ENCODE data around the gene RNF213. TPM values are rescaled to one million over a fixed set of nuclear protein-coding genes. Genes with fewer than 3 reads are reported as not detected.

Gene RNF213
- total and polyA plus RNA-seq, 10 of the 15 experiments (the other 5 are each of a cell fraction or from before 2014, with no cell fraction given) = 18.6 to 145 (median 65.8) TPM

DNA sequence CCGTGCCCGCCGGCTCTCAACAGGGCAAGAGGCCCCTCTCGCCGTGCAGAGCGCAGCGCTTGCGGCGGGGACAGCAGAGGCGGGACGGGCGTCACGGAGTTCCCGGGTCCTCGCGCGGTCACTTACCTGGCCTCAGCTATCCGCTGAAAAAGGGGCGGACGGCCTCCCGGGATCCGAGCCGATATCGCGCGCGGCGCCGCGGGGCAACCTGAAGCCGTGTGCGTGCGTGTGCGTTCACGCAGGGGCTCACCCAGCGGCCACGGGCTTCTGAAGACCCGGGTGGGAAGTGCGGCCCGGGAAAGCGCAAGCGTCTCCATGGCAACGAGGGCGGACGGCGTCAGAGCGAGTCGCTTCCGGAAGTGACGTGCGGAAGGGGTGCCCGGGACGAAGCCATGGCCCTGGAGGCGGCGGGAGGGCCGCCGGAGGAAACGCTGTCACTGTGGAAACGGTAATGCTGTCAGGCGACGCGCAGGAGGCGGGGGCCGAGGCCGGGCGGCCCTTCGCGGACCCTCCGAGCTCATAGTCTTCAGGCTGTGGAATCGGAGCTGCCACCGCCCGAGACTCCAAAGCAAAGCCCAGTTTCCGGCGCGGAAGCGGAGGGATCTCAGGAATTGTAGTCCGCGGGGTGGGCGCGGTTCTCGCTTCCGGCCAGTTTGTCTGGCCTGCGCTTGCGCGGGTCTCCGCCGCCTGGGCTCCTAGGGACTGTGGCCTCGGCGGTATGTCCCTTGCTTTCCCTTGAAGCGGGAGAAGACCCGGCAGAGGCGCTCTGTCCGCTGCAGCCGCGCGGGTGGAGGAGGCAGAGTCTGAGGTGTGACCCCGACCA is 154.4 kb downstream of the RNF213 start, which contains the start of gene ENDOV (continued):
- TF ChIP-seq, protein P1, sequence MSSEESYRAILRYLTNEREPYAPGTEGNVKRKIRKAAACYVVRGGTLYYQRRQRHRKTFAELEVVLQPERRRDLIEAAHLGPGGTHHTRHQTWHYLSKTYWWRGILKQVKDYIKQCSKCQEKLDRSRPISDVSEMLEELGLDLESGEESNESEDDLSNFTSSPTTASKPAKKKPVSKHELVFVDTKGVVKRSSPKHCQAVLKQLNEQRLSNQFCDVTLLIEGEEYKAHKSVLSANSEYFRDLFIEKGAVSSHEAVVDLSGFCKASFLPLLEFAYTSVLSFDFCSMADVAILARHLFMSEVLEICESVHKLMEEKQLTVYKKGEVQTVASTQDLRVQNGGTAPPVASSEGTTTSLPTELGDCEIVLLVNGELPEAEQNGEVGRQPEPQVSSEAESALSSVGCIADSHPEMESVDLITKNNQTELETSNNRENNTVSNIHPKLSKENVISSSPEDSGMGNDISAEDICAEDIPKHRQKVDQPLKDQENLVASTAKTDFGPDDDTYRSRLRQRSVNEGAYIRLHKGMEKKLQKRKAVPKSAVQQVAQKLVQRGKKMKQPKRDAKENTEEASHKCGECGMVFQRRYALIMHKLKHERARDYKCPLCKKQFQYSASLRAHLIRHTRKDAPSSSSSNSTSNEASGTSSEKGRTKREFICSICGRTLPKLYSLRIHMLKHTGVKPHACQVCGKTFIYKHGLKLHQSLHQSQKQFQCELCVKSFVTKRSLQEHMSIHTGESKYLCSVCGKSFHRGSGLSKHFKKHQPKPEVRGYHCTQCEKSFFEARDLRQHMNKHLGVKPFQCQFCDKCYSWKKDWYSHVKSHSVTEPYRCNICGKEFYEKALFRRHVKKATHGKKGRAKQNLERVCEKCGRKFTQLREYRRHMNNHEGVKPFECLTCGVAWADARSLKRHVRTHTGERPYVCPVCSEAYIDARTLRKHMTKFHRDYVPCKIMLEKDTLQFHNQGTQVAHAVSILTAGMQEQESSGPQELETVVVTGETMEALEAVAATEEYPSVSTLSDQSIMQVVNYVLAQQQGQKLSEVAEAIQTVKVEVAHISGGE (CRISPR knock-in tag; IDR thresholded peaks at IDR 0.05) = peak; percentile 62; the same call in 1 of the 2 replicates
- TF ChIP-seq, protein P2, sequence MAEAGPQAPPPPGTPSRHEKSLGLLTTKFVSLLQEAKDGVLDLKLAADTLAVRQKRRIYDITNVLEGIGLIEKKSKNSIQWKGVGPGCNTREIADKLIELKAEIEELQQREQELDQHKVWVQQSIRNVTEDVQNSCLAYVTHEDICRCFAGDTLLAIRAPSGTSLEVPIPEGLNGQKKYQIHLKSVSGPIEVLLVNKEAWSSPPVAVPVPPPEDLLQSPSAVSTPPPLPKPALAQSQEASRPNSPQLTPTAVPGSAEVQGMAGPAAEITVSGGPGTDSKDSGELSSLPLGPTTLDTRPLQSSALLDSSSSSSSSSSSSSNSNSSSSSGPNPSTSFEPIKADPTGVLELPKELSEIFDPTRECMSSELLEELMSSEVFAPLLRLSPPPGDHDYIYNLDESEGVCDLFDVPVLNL (IDR thresholded peaks at IDR 0.05; ENCODE audit: low read depth, low read length) = no peak
- TF ChIP-seq ASH2L (IDR thresholded peaks at IDR 0.05; ENCODE audit: borderline replicate concordance, low read depth) (no peak), ZSCAN29 (IDR thresholded peaks at IDR 0.05) (no peak), POLR2A (IDR thresholded peaks at IDR 0.05; ENCODE audit: low read depth, low read length) (peak; percentile 84), SMAD5 (IDR thresholded peaks at IDR 0.05; ENCODE audit: low read depth) (no peak), FOXM1 (IDR thresholded peaks at IDR 0.05; ENCODE audit: low read depth, low read length) (no peak), BHLHE40 (IDR thresholded peaks at IDR 0.05; ENCODE audit: borderline replicate concordance in 1 of 2, low read depth in 2 of 2, low read length in 1 of 2) (peak in 1 of 2 experiments; percentile 77; a peak in 2 of 4 replicates), RBBP5 (conservative IDR thresholded peaks at IDR 0.05) (0 out of 2 replicates have a peak, but pooled peaks have one; percentile 26), YBX1 (IDR thresholded peaks at IDR 0.05) (no peak), STAT3 (IDR thresholded peaks at IDR 0.05; ENCODE audit: low read depth, low read length) (no peak), NR2C1 (IDR thresholded peaks at IDR 0.05) (peak; percentile 59), EGR1 (IDR thresholded peaks at IDR 0.05; ENCODE audit: borderline replicate concordance in 1 of 2, low read depth in 2 of 2, low read length in 2 of 2) (no peak)
- TF ChIP-seq, protein P3, sequence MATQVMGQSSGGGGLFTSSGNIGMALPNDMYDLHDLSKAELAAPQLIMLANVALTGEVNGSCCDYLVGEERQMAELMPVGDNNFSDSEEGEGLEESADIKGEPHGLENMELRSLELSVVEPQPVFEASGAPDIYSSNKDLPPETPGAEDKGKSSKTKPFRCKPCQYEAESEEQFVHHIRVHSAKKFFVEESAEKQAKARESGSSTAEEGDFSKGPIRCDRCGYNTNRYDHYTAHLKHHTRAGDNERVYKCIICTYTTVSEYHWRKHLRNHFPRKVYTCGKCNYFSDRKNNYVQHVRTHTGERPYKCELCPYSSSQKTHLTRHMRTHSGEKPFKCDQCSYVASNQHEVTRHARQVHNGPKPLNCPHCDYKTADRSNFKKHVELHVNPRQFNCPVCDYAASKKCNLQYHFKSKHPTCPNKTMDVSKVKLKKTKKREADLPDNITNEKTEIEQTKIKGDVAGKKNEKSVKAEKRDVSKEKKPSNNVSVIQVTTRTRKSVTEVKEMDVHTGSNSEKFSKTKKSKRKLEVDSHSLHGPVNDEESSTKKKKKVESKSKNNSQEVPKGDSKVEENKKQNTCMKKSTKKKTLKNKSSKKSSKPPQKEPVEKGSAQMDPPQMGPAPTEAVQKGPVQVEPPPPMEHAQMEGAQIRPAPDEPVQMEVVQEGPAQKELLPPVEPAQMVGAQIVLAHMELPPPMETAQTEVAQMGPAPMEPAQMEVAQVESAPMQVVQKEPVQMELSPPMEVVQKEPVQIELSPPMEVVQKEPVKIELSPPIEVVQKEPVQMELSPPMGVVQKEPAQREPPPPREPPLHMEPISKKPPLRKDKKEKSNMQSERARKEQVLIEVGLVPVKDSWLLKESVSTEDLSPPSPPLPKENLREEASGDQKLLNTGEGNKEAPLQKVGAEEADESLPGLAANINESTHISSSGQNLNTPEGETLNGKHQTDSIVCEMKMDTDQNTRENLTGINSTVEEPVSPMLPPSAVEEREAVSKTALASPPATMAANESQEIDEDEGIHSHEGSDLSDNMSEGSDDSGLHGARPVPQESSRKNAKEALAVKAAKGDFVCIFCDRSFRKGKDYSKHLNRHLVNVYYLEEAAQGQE (IDR thresholded peaks at IDR 0.05; ENCODE audit: low read depth, low read length) = no peak
- TF ChIP-seq, protein P4, sequence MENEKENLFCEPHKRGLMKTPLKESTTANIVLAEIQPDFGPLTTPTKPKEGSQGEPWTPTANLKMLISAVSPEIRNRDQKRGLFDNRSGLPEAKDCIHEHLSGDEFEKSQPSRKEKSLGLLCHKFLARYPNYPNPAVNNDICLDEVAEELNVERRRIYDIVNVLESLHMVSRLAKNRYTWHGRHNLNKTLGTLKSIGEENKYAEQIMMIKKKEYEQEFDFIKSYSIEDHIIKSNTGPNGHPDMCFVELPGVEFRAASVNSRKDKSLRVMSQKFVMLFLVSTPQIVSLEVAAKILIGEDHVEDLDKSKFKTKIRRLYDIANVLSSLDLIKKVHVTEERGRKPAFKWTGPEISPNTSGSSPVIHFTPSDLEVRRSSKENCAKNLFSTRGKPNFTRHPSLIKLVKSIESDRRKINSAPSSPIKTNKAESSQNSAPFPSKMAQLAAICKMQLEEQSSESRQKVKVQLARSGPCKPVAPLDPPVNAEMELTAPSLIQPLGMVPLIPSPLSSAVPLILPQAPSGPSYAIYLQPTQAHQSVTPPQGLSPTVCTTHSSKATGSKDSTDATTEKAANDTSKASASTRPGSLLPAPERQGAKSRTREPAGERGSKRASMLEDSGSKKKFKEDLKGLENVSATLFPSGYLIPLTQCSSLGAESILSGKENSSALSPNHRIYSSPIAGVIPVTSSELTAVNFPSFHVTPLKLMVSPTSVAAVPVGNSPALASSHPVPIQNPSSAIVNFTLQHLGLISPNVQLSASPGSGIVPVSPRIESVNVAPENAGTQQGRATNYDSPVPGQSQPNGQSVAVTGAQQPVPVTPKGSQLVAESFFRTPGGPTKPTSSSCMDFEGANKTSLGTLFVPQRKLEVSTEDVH (IDR thresholded peaks at IDR 0.05; ENCODE audit: low read depth, partially characterized antibody) = peak; percentile 89

All from GM12878 (cell line).